ENCODE measurements around the gene DAPK2. TPM values are rescaled to one million over a fixed set of nuclear protein-coding genes. Genes with fewer than 3 reads are reported as not detected.

Gene DAPK2
- total RNA-seq, 2 experiments from 2014 or later = 1.0 to 1.3 TPM

DNA sequence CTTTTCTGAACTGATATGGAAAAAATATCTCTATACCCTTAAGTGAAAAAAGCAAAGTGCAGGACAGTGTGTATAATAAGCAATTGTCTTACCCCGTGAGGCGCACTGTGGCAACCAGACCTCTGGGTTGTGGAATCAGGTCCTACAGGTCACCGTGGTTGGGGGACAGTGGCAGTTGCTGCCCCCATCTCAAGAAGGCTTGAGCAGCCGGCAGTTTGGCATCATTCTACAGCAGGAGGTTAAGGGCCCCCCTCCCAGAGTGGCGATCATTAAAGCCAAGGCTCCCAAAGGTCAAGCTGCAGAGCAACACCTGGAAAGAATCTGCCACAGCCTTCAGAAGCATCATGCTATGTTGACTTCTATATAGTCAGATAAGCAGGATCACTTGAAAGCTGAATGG, 156.5 kb downstream of the DAPK2 start:
- intact Hi-C loops (cut with DNase I, micrococcal nuclease) = loop anchor here (2.0 to 5.0 kb wide), 8 partner anchors 55 to 278 kb away; partner anchors contain the start of genes DAPK2 (in 2 of the 2) and HERC1 (in 1 of the 2)
- Mint-ChIP-seq H3K4me1 (peaks cover 43% of the 10 kb centered on the region), H3K4me3 (no peak overlapping the region), H3K27ac (no peak overlapping the region), H3K27me3 (no peaks in the 10 kb centered on the region), H3K9me3 (ENCODE audit: low read depth) (no peaks in the 10 kb centered on the region), H3K36me3 (ENCODE audit: low read depth) (no peaks in the 10 kb centered on the region)
- ChIA-PET POLR2A (interaction anchor here (0.8 kb wide), 1 partner anchor 56 kb away, joined by 3 read pairs; the partner anchor contains the start of gene HERC1), CTCF (interaction anchor here (0.6 to 6.3 kb wide), 21 partner anchors 9 to 280 kb away, joined by 3 to 81 read pairs (median 4); partner anchors contain the start of gene DAPK2)
- DNase-seq (no peak), ATAC-seq (no peak)

DNA sequence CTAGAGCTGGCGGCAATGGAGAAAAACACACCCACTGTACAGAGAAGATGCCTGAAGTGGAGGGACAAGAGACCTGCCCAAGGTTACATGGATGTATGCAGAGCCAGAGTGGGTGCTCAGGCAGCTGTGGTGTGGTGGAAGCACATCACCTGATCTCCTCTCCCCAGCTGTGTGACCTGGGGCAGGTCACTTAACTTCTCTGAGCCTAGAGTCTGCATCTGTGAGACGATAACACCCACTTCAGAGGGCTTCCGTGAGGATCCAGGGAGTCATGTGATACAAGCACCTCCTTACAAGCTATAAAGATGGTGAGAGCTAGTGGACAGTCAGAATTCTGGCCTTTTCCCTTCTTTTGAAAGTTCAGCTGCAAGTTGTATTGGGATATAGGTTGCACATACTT, 157.5 kb downstream of the DAPK2 start:
- peaks cover 39% of the 10 kb centered on the region for H3K4me1 Mint-ChIP-seq
- H3K27ac Mint-ChIP-seq = no peak overlapping the region
- H3K27me3 Mint-ChIP-seq = no peaks in the 10 kb centered on the region
- no peak for ATAC-seq
- H3K4me3 Mint-ChIP-seq = no peak overlapping the region
- H3K36me3 Mint-ChIP-seq (ENCODE audit: low read depth) = no peaks in the 10 kb centered on the region
- POLR2A ChIA-PET = interaction anchor here (0.6 to 0.8 kb wide), 2 partner anchors 24 to 55 kb away, joined by 3 to 4 read pairs; partner anchors contain the start of gene HERC1
- DNase-seq = no peak
- intact Hi-C loops (cut with DNase I, micrococcal nuclease) = no loop called here
- CTCF ChIA-PET = interaction anchor here (0.6 to 6.3 kb wide), 6 partner anchors 19 to 226 kb away, joined by 3 to 81 read pairs (median 3); no protein-coding TSS in a partner anchor
- H3K9me3 Mint-ChIP-seq (ENCODE audit: low read depth) = no peaks in the 10 kb centered on the region

DNA sequence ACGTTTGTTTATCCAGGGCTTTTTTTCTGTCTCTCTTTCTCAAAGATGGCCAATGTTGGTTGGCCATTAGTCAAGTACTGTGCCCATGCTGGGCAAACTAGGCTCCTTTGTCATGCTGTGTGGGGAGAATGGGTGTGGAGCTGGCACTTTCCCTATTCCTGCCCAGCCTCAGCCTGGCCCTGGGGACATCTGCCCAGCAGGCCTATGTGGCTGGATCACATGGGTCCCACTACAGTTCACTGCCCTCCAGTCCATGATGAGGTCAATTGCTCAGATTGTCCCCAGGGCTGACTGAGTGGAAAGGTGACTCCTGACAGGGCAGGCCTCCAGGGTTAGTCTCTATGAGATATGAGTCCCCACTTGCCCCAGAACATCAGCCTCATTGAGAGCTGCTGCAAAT, 158.1 kb downstream of the DAPK2 start:
- Mint-ChIP-seq H3K36me3 (ENCODE audit: low read depth) (no peaks in the 10 kb centered on the region), H3K9me3 (ENCODE audit: low read depth) (no peaks in the 10 kb centered on the region), H3K27ac (no peak overlapping the region), H3K4me3 (no peak overlapping the region), H3K4me1 (peaks cover 32% of the 10 kb centered on the region), H3K27me3 (no peaks in the 10 kb centered on the region)
- ChIA-PET POLR2A (no interaction called here), CTCF (interaction anchor here (0.6 to 6.3 kb wide), 3 partner anchors 70 to 135 kb away, joined by 4 to 81 read pairs (median 4); no protein-coding TSS in a partner anchor)
- ATAC-seq (no peak), DNase-seq (no peak)
- intact Hi-C loops (cut with DNase I, micrococcal nuclease) = no loop called here

DNA sequence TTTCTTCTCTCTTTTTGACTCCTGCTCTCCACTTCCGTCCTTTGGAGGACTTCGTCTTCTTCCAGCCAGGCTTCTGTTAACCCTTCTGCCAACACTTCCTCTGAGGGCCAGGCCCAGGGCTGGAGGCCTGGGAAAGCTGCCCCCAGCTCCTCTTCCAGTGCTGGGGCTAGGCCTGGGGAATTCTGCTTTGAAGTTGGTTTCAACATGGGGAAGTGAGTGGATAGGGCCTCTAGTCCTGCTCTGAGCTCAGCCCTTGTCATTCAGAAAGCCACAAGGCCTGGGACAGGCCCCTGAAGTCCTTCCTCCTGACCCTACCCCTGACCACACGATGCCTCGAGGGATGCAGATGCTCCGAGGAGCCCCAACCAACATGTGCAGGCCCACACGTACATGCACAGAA, 158.7 kb downstream of the DAPK2 start:
- peaks cover 27% of the 10 kb centered on the region for H3K4me1 Mint-ChIP-seq
- ChIA-PET POLR2A (no interaction called here), CTCF (interaction anchor here (1.3 to 6.3 kb wide), 2 partner anchors 70 to 135 kb away, joined by 4 to 81 read pairs; no protein-coding TSS in a partner anchor)
- H3K9me3 Mint-ChIP-seq (ENCODE audit: low read depth) = no peaks in the 10 kb centered on the region
- no peaks in the 10 kb centered on the region for H3K36me3 Mint-ChIP-seq (ENCODE audit: low read depth)
- no peaks in the 10 kb centered on the region for H3K27me3 Mint-ChIP-seq
- intact Hi-C loops (cut with DNase I, micrococcal nuclease) = no loop called here
- ATAC-seq = no peak
- DNase-seq = no peak
- no peak overlapping the region for H3K27ac Mint-ChIP-seq
- H3K4me3 Mint-ChIP-seq = no peak overlapping the region

DNA sequence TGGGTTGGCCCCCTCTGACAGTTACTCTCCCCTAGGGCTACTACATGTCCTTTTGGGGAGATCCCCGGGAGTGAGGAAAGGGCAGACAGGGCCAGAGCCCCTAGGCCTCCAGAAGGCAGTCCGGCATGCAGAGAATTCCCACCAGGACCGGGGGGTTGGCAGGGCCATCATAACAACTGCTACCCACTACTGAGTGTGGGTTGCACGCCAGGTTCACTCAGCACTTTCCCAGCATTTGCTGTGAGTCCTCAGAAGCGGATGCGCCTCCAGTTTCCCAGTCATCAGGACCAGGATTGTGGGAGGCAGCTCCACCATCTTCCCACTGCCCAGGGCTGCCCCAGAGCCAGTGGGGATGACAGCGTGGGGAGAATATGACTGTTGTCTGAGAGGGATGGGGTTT, 161.3 kb downstream of the DAPK2 start:
- DNase-seq (no peak), ATAC-seq (no peak)
- Mint-ChIP-seq H3K4me1 (peaks cover 12% of the 10 kb centered on the region), H3K4me3 (no peak overlapping the region), H3K27ac (no peak overlapping the region), H3K36me3 (ENCODE audit: low read depth) (no peaks in the 10 kb centered on the region), H3K9me3 (ENCODE audit: low read depth) (no peaks in the 10 kb centered on the region), H3K27me3 (no peaks in the 10 kb centered on the region)
- POLR2A ChIA-PET = no interaction called here
- intact Hi-C loops (cut with DNase I, micrococcal nuclease) = no loop called here
- CTCF ChIA-PET = no interaction called here

DNA sequence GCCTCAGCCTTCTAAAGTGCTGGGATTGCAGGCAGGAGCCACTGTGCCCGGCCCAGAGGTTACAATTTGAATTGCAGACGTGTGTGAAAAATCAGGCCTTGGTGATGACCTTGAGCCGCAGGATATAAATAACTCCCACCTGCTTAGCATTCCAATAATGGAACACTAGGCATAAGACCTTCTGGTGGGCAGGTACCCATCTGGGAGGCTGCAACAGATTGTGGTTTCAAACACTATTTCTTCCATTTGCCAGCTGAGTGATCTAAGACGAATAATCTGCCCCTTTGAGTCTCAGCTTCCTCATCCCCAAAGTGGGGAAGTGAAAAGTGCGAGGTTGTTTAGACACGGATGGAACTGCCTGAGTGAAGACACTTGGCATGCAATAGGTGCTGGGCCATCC, 164.9 kb downstream of the DAPK2 start:
- intact Hi-C loops (cut with DNase I, micrococcal nuclease) = no loop called here
- ATAC-seq (no peak), DNase-seq (no peak)
- no peaks in the 10 kb centered on the region for H3K36me3 Mint-ChIP-seq (ENCODE audit: low read depth)
- no peak overlapping the region for H3K27ac Mint-ChIP-seq
- no peaks in the 10 kb centered on the region for H3K27me3 Mint-ChIP-seq
- ChIA-PET CTCF (interaction anchor here (0.8 to 1.9 kb wide), 3 partner anchors 9 to 64 kb away, joined by 3 to 9 read pairs (median 3); no protein-coding TSS in a partner anchor), POLR2A (no interaction called here)
- peaks cover 8% of the 10 kb centered on the region for H3K4me1 Mint-ChIP-seq
- H3K9me3 Mint-ChIP-seq (ENCODE audit: low read depth) = no peaks in the 10 kb centered on the region
- no peak overlapping the region for H3K4me3 Mint-ChIP-seq

DNA sequence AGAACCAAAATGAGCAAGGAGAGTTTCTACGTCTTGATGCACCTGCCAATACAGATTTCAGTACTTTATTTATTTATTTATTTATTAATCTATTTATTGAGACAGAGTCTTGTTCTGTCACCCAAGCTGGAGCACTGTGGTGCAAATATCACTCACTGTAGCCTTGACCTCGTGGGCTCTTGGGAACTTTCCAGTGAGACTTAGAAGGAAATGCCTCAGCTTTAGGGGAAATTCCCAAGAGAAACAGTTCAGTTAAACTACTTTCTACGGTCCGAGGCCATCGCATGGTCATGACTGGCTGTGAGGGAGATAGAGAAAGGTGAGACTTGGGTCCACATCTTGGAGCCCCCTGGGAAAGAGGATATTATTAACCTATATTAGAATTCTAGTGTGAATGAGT, 165.5 kb downstream of the DAPK2 start:
- POLR2A ChIA-PET = no interaction called here
- H3K27ac Mint-ChIP-seq = no peak overlapping the region
- no peaks in the 10 kb centered on the region for H3K36me3 Mint-ChIP-seq (ENCODE audit: low read depth)
- CTCF ChIA-PET = interaction anchor here (0.8 to 1.9 kb wide), 3 partner anchors 10 to 65 kb away, joined by 3 to 9 read pairs (median 5); no protein-coding TSS in a partner anchor
- H3K9me3 Mint-ChIP-seq (ENCODE audit: low read depth) = no peaks in the 10 kb centered on the region
- peaks cover 10% of the 10 kb centered on the region for H3K4me1 Mint-ChIP-seq
- ATAC-seq (no peak), DNase-seq (no peak)
- intact Hi-C loops (cut with DNase I, micrococcal nuclease) = no loop called here
- no peak overlapping the region for H3K4me3 Mint-ChIP-seq
- no peaks in the 10 kb centered on the region for H3K27me3 Mint-ChIP-seq

DNA sequence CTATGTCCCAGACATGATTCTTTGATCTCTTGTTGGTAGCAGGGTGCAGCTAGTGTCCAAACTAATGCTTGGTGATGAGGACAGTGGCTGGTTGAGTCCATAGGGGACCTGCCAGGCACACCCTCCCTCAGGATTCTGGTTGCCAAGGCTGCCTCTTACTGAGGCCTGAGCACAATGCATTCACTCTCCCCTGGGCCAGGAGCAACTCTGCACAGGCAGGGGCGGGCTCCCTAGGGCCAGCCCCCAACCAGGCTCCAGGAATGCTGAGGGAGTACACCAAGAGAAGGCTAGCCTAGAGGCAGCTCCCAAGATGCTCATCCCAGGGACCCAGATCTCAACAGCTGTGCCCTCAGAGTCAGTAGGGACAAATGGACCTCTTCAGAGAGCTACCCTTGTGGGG, 166.3 kb downstream of the DAPK2 start:
- Mint-ChIP-seq H3K27ac (no peak overlapping the region), H3K4me1 (peaks cover 10% of the 10 kb centered on the region), H3K36me3 (ENCODE audit: low read depth) (no peaks in the 10 kb centered on the region), H3K9me3 (ENCODE audit: low read depth) (no peaks in the 10 kb centered on the region), H3K4me3 (no peak overlapping the region), H3K27me3 (no peaks in the 10 kb centered on the region)
- ATAC-seq (no peak), DNase-seq (no peak)
- POLR2A ChIA-PET = interaction anchor here (0.7 kb wide), 1 partner anchor 39 kb away, joined by 7 read pairs; no protein-coding TSS in a partner anchor
- CTCF ChIA-PET = interaction anchor here (1.9 kb wide), 1 partner anchor 10 kb away, joined by 9 read pairs; no protein-coding TSS in a partner anchor
- intact Hi-C loops (cut with DNase I, micrococcal nuclease) = no loop called here

DNA sequence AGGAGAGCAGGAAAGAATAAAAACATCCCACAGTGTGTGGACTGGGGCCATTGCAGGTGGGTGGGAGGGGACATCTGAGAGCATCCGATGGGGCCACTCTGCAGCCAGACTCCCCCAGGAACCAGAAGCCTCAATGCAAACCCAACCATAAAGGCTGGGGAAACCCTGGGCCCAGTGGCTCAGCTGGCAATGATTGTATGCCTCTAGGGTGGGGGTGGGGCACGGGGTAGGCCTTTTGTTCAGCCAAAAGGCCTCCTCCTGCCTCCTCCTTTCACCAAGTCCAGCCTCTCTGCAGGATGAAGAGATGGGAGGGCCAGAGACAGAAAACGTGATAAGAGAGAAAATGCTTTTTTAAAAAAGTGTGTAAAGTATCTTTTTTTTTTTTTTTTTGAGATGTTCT, 167.1 kb downstream of the DAPK2 start:
- Mint-ChIP-seq H3K9me3 (ENCODE audit: low read depth) (no peaks in the 10 kb centered on the region), H3K27me3 (no peaks in the 10 kb centered on the region), H3K27ac (no peak overlapping the region), H3K4me1 (peaks cover 10% of the 10 kb centered on the region), H3K36me3 (ENCODE audit: low read depth) (no peaks in the 10 kb centered on the region), H3K4me3 (no peak overlapping the region)
- DNase-seq = no peak
- ChIA-PET CTCF (interaction anchor here (0.6 kb wide), 1 partner anchor 65 kb away, joined by 4 read pairs; no protein-coding TSS in a partner anchor), POLR2A (interaction anchor here (0.7 kb wide), 1 partner anchor 39 kb away, joined by 7 read pairs; no protein-coding TSS in a partner anchor)
- no peak for ATAC-seq
- intact Hi-C loops (cut with DNase I, micrococcal nuclease) = no loop called here

DNA sequence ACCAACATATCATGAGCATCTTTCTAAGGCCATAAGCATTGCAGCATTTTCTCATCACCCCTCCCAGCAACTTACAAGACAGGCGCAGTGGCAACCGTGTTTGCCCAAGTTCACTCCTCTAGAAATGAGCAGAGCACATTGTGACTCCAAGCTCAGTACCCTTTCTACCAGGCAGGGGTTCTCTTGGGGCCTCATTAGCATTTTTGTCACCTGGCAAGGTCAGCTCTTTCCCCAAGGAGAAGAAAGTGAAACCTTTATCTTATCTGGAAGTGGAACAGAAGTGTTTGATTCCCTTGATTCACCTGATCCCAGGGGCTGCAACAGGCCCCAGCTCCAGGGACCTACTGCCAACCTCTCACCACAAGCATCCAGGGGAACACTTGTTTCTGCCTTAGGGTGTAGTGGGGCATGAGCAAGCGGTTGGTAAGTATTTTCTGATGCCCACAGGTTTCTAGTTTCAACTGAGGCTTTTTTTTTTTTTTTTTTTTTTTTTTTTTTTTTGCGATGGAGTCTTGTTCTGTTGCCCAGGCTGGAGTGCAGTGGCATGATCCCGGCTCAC, 168.5 kb downstream of the DAPK2 start:
- DNase-seq (no peak), ATAC-seq (no peak)
- Mint-ChIP-seq H3K27ac (no peak overlapping the region), H3K4me3 (no peak overlapping the region), H3K27me3 (no peaks in the 10 kb centered on the region), H3K36me3 (ENCODE audit: low read depth) (no peaks in the 10 kb centered on the region), H3K9me3 (ENCODE audit: low read depth) (no peaks in the 10 kb centered on the region), H3K4me1 (peaks cover 12% of the 10 kb centered on the region)
- intact Hi-C loops (cut with DNase I, micrococcal nuclease) = no loop called here
- ChIA-PET POLR2A (interaction anchor here (0.6 kb wide), 1 partner anchor 215 kb away, joined by 3 read pairs; no protein-coding TSS in a partner anchor), CTCF (interaction anchor here (0.8 kb wide), 2 partner anchors 20 to 28 kb away, joined by 4 to 5 read pairs; no protein-coding TSS in a partner anchor)

DNA sequence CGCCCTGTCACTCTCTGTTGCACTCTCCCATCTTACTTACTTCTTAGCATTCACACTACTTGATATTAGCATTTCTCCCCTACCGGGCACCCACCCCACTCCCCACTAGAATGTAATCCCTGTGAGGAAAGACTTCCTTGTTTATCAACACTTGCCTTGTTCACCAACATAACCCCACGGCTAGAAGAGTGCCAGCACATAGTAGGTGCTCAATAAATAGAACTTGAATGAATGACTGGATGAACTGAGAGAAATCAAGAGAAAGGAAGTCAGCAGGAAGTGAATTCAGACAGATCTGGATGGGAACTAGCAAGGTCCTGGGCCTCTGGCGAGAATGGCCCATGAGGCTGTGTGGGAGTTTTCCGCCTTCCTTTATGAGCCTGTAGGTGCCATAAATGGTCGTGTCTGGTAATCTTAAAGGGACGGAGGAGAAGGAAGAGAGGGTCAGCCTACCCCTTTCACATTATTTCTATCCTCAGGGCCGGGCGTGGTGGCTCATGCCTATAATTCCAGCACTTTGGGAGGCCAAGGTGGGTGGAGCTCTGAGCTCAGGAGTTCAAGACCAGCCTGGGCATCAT, 170.1 kb downstream of the DAPK2 start:
- H3K9me3 Mint-ChIP-seq (ENCODE audit: low read depth) = no peaks in the 10 kb centered on the region
- ChIA-PET POLR2A (no interaction called here), CTCF (interaction anchor here (0.6 to 1.1 kb wide), 2 partner anchors 12 to 16 kb away, joined by 4 read pairs; no protein-coding TSS in a partner anchor)
- H3K4me3 Mint-ChIP-seq = no peak overlapping the region
- H3K36me3 Mint-ChIP-seq (ENCODE audit: low read depth) = no peaks in the 10 kb centered on the region
- intact Hi-C loops (cut with DNase I, micrococcal nuclease) = no loop called here
- ATAC-seq (no peak), DNase-seq (no peak)
- H3K27me3 Mint-ChIP-seq = no peaks in the 10 kb centered on the region
- H3K4me1 Mint-ChIP-seq = peaks cover 13% of the 10 kb centered on the region
- no peak overlapping the region for H3K27ac Mint-ChIP-seq
